Colon (tissue), 2 donors: ENCODE results near the gene GPSM3.
"Not testable (repeated sequence)": the region's sequence is repeated elsewhere in the genome, so short reads cannot be mapped to it uniquely, and the experiment has no call there.

Experiments
- FAIRE-seq: peaks from 2 replicates; lab custom pipeline; 2012; peaks lifted over from hg19 to GRCh38; lab: Jason Lieb, UNC
- donor health status: control.
- donor health status: control.

Gene GPSM3, protein sequence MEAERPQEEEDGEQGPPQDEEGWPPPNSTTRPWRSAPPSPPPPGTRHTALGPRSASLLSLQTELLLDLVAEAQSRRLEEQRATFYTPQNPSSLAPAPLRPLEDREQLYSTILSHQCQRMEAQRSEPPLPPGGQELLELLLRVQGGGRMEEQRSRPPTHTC

DNA sequence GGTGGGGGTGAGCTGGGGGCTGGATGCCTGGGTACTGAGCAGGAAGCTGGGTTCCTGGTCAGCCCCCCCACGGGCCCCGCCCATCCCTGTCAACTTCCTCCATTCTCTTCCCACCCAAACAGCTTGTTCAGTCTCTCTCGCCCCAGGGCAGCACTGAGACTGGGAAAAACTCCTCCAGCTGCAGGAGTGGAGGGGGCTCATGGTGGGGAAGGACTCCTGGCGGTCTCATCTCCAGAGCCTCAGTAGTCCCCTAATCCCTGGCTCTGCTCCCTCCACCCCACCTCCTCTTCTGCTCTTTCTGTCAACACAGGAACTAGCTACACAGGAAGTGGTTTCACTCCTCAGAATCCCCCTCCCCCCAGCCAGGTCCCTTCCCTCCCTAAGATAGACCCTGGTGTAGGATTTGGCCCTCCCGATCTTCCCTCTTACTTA lies at the start of gene GPSM3:
GPSM3 (minus strand) TSS at position 36 of the 432 bp plus-strand sequence. CDS start 130 bp downstream, outside the sequence.
- no peak for FAIRE-seq

DNA sequence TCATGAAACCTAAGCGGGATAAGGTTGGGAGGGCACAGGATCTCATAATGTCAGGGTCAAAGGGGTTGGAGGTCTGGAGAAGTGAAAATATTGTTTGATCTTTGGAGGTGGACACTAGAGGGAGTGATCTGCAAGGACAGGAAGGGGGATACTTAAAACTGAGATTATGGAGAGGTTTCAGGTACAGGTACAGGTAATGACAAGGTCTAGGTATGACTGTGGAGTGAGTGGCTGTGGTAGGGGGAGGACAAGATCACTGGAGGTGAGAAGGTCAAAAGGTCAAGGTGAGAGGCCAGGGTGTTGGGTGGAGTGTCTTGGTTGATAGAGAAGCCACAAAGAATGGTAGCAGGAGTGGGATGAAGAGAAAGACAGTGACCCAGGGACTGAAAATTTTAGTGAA lies 48.2 kb upstream of the GPSM3 start:
- FAIRE-seq, result no peak

DNA sequence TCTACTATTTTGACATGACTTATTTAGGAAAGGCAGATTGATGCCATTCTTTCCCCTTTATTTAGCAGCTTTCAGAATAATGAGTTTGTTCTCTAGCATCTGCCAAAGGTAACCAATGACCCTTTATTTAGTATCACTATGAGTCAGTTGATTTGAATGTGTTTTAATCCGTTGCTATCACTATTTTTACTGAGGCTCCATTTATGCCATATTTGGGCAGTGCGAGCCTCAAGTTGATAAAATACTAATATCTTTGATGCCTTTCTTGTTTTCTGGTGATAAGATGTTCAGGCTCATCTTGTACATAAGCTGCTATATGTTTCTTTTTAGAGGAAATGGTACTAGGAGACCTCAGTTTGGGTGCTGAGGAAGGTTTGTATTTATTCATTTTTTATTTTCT lies 47.0 kb upstream of the GPSM3 start:
- FAIRE-seq, result no peak

DNA sequence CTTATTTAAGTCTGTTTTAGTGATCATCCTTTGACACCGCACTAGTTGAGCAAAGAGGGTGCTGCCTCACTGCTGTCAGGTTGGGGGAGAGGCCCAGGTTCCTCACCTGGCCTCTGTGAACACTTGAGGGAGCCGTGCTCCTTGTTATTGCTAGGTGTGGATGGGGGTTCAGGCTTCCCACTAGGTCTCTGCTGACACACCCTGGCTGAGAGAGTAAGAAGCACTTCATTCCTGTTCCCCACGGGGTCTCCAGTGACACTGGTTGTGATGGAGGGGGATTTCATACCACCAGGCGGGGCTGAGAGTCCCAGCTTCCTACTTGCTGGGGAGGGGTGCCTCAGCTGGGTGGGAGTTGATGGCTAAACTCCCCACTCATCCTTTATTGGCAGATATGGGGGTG lies 42.5 kb upstream of the GPSM3 start:
- no peak for FAIRE-seq

DNA sequence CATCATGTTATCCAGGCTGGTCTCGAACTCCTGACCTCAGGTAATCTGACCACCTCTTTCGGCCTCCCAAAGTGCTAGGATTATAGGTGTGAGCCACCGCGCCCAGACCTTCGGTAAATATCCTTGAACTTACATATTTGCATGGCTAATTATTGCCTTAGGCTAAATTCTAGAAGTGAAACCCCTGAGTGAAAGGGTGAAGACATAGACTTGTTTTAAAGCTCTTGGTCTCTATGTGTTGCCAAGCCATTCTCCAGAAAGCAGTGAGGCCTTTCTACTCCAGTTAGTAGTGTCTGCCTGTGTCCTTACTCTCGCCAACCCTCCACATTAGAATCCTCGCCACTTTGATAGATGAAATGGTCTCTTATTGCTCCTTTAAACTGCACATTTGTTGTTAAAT lies 34.0 kb upstream of the GPSM3 start:
- FAIRE-seq, result no peak

DNA sequence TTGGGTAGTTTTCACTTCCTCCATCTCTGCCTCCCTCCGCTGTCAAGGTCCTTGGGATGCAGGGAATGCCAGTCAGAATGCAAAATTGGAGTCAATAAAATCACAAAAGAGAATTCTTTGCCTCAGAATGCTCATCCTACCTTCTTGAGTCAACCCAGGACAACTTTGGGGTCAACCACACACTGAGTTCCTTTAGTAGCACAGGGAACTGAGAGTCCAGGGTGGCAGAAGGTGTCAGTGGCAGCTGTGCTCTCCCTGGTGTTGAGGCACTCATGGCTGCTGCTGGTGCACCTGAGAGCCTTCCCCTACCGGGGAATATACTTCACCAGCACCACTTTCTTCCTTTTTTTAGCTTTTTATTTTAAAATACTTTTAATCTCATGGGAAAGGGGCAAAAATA lies 32.3 kb upstream of the GPSM3 start:
- no peak for FAIRE-seq

DNA sequence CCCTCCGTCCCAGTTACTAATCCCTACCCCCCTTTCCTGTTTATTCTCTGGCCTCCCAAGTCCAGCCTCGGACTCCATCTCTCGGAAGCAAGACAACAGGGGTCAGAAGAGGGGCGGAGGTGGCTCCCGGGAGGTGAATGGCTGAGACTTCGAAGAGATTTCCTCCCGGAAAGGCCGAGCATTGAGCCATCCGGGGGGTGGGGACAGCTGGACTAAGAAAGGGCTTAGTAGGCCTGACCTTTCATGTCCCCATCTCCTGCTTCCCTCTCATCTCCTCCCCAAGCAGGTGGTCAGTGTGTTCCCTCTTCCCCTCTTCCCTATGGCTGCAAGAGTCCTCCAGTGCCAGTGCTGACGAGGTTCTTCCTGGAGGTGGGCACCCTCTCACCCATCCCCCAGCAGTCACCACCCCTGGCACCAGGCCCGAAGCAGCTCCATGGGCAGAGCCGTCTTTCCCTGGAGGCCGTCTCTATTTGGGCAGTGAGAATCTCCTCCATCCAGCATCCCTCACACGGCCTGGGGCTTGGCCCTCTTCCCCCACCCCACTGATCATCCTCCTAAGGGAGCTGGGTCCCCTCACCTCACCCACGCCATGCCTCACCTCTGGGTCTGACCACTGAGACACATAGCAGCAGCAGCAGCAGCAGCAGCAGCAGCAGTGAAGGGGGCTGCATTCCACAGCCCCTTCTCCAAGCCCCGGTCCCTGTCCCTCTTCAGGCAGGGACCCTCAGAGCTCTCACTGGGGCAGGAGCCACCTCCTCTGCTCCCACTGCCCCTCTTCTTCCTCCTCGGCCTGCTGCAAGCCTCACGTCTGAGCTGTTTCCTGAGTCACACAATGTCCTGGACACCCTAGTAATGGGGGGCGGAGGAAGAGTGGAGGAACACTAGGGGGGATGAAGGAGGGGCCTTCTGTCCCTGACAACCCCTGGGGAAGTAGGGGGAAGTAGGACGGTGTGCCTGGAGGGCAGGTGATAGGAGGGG lies 31.1 kb upstream of the GPSM3 start, which contains the start of gene NOTCH4:
NOTCH4 (minus strand) TSS at position 810 of the 978 bp plus-strand sequence; CDS start at position 671, 139 bp downstream.
- FAIRE-seq, result no peak

DNA sequence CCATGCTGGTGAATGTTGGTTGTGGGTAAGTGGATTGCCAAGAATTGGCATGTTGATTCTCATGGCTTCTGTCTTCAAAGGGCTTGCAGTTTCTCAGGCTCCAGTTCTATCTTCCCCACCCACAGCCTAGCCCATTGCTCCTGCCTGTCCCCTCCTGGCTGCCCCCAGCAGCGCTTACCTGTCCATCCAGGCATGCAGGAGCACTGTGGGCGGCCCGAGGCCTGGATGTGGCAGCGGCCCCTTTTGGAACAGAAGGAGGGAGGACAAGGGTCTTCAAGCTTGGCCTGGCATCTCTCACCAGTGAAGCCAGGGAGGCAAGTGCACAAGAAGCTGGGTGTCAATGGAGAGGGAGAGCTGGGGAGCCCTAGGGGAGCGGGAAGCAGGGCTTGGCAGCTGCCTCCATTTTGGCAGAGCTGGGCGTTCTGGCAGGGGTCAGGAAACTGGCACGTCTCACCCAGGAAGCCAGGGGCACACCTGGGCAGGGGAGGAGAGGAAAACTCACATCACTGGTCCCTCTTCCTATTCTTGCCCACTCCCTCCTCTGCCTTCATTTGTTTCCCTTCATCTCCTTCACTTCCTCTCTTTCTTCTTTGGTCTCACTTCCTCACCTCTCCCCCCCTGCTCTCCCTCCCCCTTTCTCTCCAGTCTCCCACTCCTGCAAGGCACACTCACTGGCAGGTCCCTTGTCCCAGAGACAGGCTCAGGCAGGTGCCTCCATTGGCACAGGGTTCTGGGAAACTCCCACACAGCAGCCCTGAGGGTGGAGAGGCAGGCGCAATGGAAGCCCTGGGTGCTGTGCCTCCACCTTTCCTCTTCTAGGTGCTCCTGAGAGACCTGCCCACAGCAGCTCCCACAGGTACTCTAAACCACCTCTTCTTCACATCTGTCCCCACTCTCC lies 30.1 kb upstream of the GPSM3 start:
- no peak for FAIRE-seq

DNA sequence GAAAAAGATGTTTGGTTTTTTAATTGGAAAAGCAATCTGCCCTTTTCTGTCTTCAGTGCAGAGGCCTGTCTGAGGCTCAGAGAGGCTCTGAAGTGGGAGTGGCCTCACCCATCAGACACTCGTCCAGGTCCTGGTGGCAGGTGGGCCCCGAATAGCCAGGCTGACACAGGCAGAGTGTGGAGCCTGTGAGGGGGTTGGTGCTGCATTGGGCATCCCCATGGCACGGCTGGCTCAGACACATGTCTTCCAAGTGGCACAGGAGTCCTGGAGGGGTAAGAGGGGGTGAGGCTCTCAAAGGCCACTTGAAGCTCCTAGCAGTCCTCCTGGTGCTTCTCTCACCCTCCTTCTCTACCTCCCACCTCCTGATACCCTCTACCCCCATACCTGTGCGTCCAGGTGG lies 27.6 kb upstream of the GPSM3 start:
- FAIRE-seq, result no peak

DNA sequence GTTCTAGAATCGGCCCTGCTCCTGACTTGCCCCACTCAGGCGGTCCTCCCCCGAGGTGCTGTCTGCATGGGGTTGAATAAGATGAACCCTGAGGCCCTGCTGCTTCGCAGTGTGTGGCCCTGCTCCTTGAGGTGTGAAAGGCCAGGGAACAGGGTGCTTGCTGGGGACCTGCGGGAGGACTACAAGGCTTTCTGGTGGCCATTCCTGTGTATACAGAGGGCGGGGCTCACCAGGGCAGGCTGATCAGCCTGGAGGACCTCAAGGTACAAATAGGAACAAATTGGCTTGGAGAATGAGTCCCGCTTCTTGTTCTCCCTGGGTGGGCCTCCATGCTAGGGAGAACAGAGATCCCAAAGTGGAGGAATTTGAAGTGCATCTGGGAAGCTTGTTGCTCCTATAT lies 25.7 kb upstream of the GPSM3 start:
- FAIRE-seq, result no peak

DNA sequence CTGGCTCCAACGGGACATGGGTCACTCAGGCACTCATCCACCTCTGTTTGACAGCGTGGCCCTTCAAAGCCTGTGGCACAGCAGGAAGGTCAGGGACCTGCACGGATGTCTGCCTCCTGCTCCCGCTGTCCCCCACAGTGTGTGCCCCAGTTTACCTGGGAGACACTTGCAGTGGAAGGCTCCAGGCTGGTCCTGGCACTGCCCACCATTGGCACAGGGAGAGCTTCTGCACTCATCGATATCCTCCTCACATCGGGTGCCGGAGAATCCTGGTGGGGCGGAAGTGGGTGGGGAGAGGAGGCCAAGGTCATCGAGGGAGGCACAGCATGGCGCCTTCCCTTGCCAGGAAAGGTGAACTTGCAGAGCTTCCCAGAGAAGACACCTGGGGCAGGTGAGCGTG lies 24.6 kb upstream of the GPSM3 start:
- no peak for FAIRE-seq

DNA sequence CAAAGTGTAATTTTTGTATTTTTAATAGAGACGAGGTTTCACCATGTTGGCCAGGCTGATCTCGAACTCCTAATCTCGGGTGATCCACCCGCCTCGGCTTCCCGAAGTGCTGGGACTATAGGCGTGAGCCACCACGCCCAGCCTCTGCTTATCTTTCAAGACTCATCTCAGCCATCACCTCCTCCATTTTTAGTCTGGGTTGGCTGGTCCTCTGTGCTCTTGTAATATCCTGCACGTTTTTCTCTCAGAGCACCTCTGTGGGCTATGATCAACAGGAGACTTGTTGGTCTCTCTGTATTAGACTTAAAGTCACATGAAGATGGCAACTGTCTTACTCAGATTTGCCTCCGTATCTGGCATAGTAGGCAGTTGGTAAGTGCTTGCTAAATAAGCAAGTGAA lies 23.8 kb upstream of the GPSM3 start:
- no peak for FAIRE-seq

DNA sequence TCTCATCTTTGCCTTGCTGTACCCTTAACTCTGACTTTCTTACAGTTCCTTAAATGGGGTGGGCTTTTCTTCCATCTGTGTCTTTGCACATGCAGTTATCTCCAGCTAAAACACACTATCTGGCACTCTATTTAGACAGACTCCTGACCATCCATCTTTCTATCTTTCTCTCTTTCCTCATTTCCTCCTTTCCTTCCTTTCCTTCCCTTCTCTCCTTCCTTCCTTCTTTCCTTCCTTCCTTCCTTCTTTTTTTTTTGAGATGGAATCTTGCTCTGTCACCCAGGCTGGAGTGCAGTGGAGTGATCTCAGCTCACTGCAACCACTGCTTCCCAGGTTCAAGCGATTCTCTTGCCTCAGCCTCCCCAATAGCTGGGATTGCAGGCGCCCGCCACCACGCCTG lies 23.2 kb upstream of the GPSM3 start:
- FAIRE-seq, result no peak

DNA sequence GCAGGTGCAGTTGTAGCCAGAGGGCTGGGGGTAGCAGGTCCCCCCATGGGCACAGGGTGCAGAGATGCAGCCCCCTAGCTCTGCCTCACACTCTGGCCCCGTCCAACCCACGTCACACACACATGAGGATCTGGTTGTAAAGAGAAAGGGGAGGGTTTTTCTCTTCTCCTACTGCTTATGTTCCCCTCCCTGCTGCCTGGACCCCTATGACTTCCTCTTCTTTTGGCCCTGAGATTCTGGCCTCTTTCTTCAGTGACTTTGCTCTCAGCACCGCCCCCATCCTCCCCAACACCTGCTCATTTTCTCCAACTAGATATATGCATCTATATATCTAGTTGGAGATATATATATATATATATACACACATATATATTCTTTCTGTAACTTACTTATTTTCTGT lies 21.7 kb upstream of the GPSM3 start:
- FAIRE-seq, result no peak

DNA sequence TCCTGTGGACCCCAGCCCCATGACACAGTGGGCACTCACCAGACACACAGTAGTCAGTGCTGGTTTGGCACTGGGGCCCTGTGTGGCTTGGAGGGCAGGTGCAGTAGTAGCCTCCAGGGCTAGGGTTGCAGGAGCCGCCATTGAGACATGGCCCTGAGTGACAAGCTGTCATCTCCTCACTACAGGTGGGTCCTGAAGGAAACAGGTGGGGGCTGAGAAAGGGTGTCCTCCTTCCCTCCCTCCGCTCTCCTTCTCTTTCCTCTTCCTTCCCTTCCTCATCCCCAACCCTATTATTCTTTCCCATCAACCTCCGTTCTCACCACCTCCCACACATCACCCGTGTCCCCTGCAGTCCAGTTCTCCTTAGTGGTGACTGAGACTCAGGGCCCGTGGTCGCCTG lies 21.2 kb upstream of the GPSM3 start:
- FAIRE-seq, result no peak

DNA sequence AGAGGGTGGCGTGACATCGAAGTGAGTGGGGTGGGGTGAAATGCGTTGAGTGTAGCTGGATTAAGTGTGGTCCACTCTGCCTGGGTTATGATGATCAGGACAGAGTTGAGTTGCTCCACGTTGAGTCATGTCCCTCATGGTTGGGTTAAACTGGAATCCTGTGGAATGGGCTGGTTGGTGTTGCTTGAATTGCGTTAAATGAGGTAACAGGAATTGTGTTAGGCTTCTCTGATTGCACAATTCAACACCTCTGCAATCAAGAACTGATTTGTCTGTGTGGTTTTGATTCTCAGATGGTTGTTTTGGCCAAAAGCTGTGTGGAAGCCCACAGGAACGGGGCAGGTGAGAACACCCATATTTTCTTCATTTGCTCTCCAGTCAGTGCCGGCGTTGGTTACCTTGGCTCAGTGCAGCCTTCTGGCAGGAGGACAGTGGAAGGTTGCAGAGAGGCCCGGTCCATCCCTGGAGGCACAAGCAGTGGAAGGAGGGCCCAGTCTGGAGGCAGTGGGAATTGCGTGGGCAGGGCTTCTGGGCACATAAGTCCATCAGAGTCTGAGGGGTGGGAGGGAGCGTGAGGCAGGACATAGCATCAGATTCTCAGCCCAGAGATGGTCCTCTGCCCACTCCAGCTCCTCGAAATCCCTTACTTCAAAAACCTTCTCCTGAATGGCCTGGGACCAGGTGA lies 19.8 kb upstream of the GPSM3 start:
- FAIRE-seq, result no peak

DNA sequence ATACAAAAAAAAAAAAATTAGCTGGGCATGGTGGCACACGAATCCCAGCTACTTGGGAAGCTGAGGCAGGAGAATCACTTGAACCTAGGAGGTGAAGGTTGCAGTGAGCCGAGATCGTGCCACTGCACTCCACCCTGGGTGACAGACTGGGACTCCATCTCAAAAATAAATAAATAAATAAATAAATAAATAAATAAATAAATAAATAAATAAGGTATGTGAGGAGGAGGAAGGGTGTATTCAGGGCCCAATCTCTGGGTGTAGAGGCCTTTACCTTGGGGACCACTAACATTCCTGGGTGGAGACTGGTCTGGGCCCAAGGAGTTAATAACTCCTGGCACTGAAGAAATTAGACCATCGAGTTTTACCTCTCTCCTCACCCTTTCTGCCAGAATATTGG lies 19.0 kb upstream of the GPSM3 start:
- not testable (repeated sequence) for FAIRE-seq

DNA sequence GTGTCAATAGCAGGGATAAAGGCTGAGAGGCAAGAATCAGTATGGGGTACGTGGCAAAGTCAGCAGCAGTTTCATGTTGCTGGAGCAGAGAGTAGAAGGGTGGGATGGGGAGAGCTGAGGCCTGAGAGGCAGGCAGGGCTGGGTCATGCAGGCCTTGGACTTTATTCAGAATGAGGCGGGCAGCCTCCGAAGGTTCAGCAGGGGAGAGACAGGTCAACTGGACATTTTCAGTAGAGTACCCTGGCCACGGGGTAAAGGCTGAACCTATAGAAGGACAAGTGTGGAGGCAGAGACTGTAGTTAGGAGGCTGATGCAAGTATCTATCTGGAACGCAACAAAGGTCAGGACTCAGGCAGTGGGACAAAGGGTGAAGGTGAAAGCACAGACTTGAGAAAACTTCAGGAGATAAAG lies 17.8 kb upstream of the GPSM3 start:
- FAIRE-seq, result no peak

DNA sequence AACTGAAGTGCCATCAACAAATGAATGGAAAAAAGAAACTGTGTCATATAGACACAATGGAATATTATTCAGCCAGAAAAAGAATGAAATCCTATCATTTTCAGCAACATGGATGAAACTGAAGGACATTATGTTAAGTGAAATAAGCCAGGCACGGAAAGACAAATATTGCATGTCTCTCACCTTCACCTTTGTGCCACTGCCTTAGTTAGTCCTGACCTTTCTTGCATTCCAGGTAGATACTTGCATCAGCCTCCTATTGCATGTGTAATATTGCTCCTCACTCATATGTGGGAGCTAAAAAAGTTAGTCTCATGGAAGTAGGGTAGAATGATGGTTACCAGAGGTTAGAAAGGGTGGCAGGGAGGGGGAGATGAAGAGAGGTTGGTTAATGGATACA lies 16.6 kb upstream of the GPSM3 start:
- no peak for FAIRE-seq

DNA sequence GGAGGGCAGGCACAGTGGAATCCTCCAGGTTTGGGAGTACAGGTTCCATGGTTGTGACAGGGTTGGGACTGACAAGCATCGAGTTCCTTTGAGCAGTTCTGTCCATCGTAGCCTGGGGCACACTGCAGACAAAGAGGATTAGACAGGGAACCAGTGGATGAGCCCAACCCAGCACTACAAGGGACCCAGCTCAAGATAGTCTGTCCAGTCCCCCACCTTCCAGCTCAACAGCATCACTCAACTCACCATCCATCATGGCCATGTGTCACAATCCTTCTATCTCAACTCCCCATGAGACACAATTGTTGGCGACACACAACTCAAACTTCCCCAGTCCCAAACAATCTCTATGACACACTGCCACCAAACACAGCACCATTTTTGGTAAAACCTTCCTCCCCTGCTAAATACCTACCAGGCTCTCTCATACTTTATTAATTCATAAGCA lies 11.8 kb upstream of the GPSM3 start:
- no peak for FAIRE-seq

DNA sequence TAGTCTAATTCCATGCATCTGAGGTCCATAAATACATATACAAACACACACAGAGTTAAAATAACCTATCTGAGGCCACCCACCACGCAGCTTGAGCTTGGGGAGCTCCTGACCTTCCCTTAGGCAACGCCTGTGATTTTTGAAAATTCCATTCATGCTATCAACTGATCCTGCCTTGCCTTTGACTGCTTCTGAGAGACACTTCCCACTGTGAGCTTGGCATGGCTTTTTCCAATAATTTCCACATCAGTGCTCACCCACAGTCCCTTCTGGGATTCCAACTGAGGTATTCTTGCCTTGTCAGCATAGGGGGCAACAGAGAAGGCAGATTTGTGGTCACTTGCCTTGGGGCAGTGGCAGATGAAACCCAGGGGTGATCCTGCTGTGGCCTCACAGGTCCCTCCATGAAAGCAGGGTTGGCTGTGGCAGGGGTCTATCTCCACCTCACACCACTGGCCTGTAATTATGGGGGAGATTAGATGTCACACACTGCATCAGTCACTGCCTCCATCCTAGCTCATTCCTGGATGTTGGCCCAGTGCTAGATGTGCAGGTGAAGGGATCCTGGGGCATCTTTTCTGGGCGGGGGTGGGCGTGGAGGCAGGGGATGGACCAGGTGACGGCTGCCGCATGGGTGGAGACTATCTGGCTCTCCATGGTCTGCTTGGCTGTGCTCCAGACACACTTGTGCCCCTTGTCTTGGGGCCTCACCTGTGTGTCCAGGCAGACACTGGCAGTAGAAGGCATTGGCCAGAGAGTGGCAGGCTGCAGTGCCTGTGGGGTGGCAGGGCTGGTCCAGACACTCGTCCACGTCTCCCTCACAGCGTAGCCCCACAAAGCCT lies 11.2 kb upstream of the GPSM3 start:
- no peak for FAIRE-seq
